Activated T-cell treated with anti-CD3 and anti-CD28 coated beads, Interleukin-2, amount 50 U/mL, for 48 hours (primary cell): ENCODE measurements around the gene RBM42.
"Not testable (repeated sequence)": the region's sequence is repeated elsewhere in the genome, so short reads cannot be mapped to it uniquely, and the experiment has no call there.

Experiments
- DNase-seq, 2 experiments: peaks; one replicate each; pipeline ENCODE4 v3.0.0-alpha.2; 2020

The RBM42 gene

DNA sequence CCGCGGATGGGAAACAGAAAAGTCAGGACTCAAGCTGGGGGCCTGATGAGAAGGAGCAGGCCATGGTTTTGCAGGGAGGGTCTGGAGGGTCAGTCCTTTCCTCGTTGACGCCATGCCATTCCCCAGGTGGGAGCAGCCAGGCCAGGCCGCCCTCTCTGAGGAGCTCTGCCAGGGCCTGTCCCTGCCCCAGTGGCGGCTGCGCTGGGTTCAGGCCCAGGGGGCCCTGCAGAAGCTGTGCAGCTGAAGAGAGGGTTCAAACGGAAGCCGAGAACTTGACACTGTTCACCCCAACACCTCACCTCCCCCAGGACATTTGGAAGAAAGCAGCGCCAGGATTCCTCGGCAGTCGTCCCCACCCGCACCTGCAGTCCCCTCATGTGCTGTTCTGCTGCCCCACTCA lies 6.1 kb upstream of the RBM42 start:
- DNase-seq = no peak

DNA sequence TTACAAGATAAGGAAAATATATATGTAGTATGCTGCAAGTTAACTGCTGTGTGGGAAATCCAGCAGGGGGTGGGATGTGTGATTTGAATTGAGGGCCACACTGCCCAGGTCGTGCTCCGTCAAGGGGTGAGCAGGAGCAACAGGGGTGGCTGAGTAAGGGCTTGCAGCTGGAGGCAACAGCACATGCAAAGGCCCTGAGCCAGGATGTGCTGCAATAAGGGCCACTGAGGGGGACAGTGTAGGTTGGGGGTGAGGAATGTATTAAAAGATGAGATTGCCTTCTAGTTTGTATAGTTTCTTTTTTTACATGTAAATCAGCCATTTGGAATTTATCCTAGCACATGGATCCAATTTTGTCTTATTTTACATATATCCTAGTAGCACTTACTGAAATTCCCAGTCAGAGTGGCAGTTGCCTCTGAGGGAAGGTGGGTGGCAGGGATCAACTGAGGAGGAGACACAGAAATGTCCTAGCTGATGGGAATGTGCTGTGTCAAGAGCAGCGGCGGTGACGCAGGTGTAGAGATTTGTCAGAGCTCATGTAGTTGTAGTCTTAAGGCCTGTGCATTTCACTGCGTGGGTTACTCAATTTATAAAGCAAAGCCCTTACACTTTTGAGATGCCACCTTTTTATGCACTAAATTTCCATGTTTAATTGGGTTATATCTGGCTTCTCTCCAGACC lies 5.4 kb upstream of the RBM42 start:
- DNase-seq = no peak

DNA sequence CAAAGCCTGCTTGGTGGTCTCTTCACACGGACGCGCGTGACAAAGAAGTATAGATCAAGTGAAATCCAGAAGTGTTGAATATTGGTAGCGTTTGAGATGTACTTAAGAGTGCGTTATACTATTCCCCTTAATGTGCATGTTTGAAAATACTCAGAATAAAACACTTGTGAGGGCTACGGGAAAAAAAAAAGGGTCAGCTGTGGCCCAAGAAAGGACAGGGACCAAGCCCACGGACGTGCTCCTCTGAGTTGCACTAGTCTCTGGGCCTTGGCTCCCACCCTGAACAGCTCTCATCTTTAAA lies 622 bp upstream of the RBM42 start:
- DNase-seq = no peak

DNA sequence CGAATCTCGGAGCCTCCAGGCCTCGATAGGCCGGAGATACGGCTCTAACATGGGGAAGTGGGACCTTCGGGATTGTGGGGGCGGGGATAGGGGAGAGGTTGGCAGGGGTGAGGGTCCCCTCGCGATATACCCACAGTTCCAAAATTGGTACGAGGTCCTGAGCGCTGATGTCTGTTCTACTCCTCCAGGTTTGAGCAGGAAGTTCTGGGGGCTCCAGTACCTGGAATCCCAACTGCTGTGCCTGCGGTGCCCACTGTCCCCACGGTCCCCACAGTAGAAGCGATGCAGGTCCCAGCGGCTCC lies 447 bp downstream of the RBM42 start:
- DNase-seq = no peak

DNA sequence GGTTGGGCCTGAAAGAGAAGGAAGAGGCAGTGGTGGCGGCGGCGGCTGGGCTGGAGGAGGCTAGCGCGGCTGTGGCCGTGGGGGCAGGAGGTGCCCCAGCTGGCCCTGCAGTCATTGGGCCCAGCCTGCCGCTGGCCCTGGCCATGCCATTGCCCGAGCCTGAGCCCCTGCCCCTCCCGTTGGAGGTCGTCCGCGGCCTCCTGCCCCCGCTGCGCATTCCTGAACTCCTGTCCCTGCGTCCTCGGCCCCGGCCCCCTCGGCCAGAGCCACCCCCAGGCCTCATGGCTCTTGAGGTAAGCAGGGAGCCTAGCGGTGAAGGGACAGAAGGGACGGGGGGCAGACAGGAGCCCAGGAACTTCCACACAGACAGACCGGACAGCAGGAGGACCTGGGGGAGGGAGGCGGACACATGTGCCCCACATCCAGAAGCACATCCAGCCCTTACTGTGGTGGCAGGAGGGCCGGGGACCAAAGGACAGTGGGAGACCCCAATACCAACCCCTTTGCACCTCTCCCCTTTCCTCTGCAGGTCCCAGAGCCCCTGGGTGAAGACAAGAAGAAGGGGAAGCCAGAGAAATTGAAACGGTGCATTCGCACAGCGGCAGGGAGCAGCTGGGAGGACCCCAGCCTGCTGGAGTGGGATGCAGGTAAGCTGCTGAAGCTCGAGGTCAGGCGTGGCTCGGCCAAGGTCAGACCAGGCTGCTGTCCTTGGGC lies 5.0 kb downstream of the RBM42 start:
- no peak for DNase-seq

DNA sequence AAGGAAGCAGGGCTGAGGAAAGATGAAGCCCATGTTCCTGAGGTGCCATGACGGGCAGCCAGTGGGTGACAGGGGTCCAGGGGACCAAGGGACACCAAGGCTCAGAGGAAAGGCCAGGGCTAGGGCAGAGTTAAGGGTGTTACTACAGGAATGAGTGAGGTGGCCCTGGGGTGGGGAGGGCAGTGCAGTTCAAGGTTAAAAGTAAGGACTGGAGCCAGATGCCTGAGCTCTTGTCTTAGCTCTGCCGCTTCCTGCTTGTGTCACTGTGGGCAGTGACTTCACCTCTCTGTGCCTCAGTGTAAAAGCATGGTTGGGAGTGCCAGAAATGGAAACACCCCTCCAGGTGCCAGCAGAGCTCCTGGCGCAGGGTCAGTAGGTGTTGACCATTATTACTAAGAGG lies 7.8 kb downstream of the RBM42 start:
- DNase-seq = no peak

DNA sequence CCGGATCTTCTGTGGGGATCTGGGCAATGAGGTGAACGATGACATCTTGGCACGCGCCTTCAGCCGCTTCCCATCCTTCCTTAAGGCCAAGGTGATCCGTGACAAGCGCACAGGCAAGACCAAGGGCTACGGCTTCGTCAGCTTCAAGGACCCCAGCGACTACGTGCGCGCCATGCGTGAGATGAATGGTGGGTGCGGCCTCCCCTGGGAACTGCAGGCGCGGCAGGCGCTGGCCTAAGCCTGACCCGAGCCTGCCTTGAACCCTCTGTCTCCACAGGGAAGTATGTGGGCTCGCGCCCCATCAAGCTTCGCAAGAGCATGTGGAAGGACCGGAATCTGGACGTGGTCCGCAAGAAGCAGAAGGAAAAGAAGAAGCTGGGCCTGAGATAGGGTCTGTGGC lies 8.3 kb downstream of the RBM42 start:
- no peak for DNase-seq

DNA sequence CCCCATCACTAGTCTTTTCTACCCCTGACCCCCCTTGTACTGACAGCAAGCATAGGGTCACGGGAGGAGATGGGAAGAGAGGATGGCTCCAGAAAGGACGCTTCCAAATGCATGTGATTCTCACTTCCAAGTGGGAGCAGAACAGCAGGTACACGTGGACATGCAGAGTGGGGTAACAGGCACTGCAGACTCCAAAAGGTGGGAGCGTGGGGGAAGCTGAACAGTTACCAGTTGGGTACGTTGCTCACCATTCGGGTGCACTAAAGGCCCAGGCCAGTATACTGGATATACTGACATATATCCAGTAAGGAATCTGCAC lies 10.4 kb downstream of the RBM42 start:
- no peak for DNase-seq

DNA sequence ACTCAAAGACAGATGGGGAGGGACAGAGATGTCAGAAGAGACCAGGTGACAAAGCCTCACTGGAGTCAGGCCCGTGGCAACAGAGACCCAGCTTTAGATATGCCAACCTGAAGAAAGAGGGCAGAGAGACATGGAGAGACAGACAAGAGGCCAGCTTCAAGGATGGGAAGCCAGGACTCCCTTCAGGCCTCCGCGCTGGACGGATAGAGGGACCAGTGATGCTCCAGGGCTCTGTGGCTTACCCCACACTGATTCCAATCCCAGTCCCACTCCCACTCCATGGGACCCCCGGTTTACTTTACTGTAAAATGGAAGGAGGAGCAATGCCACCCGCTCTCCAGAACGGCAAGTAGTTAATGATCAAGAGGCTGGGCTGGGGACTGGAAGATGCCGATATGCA lies 11.0 kb downstream of the RBM42 start:
- DNase-seq = no peak

DNA sequence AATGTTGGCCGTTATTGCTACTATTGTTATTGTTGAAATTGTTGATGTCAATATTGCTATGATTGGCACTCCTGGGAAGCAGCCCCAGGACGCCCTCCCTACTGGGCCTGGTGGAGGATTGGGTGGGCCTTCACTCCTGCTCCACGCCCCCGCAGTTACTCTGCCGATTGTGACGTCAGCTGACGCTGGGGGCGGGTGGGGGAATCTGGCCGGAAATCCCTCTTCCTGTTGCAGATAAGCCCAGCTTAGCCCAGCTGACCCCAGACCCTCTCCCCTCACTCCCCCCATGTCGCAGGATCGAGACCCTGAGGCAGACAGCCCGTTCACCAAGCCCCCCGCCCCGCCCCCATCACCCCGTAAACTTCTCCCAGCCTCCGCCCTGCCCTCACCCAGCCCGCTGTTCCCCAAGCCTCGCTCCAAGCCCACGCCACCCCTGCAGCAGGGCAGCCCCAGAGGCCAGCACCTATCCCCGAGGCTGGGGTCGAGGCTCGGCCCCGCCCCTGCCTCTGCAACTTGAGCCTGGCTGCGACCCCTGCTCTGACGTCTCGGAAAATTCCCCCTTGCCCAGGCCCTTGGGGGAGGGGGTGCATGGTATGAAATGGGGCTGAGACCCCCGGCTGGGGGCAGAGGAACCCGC lies 12.8 kb downstream of the RBM42 start, which contains the start of gene ETV2:
Gene ETV2, plus strand, starts transcription at position 231 of the 637 bp plus-strand sequence. CDS start 716 bp downstream, outside the sequence.
- peak; percentile 63 for DNase-seq

DNA sequence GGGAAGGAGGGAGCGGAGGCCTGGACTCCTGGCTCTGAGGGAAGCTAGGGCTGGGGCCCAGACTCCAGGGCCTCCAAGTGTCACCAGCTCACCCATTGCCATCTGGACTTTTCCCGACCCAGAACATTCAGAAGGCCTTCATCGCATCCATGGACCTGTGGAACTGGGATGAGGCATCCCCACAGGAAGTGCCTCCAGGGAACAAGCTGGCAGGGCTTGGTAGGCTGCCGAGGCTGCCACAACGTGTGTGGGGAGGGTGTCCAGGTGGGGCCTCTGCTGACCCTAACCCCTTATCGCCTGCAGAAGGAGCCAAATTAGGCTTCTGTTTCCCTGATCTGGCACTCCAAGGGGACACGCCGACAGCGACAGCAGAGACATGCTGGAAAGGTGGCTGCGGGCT lies 13.5 kb downstream of the RBM42 start:
- no peak for DNase-seq

DNA sequence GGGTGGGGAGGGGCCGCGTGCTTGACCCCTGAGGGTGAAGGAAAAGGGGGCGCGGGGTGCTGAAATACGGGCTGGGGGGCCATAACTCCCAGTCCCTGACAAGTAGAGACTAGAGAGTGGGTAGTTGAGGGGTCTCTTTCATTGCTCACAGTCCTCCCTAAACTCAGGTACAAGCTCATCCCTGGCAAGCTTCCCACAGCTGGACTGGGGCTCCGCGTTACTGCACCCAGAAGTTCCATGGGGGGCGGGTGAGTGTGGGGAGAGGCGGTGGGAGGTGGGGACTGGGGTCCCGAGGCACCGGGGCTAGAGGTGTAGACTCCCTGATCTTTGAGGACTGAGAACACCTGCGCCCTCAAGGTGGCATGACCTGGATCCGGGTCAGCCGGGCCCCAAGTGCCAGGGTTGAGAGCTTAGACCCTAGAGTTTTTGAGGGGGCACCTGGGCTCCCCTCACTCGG lies 14.0 kb downstream of the RBM42 start:
- DNase-seq = no peak

DNA sequence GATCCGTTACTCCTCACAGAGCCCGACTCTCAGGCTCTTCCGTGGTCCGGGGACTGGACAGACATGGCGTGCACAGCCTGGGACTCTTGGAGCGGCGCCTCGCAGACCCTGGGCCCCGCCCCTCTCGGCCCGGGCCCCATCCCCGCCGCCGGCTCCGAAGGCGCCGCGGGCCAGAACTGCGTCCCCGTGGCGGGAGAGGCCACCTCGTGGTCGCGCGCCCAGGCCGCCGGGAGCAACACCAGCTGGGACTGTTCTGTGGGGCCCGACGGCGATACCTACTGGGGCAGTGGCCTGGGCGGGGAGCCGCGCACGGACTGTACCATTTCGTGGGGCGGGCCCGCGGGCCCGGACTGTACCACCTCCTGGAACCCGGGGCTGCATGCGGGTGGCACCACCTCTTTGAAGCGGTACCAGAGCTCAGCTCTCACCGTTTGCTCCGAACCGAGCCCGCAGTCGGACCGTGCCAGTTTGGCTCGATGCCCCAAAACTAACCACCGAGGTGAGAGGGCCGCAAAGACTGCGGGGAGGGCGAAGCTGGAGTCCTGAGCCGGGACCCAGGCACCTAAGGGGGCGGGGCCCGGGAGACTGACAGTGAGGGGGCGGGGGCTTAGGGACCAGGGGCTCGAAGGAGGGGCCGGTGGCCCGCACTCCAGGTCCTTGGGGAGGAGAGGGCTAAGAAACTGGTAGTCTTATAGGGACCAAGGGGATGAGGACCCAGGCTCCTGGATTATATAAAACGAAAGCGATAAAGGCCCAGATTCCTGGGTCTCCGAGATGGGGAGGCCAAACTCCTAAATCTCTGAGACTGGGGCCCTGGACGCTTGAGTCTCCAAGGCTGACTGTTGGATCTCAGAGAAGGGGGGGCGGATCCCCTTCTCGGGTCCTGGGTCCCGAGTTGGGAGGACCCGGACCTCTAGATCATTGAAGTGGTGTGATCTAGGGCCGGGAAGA lies 14.7 kb downstream of the RBM42 start:
- DNase-seq = peak; percentile 91 to 93

DNA sequence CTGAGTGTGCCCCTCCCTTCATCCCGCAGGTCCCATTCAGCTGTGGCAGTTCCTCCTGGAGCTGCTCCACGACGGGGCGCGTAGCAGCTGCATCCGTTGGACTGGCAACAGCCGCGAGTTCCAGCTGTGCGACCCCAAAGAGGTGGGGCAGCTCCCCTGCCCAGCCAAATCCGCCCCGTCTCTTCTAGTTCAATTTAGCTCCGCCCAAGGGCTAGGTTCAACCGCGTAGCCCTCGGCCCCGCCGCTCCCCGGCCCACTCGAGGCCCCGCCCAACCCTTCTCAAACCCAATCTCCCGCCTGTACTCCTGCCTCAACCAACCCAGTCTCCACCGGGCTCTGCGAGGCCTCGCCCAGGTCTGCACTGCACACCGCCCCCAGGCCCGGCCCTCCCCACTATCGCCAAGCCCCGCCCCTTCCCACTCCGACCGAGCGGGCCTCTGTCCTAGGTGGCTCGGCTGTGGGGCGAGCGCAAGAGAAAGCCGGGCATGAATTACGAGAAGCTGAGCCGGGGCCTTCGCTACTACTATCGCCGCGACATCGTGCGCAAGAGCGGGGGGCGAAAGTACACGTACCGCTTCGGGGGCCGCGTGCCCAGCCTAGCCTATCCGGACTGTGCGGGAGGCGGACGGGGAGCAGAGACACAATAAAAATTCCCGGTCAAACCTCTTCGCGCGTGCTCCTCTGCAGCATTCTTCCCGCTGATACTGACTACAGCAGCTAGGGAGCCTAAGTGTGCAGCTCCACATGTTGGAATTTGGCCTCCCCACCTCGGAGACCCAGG lies 15.6 kb downstream of the RBM42 start:
- peak; percentile 96 to 98 for DNase-seq

DNA sequence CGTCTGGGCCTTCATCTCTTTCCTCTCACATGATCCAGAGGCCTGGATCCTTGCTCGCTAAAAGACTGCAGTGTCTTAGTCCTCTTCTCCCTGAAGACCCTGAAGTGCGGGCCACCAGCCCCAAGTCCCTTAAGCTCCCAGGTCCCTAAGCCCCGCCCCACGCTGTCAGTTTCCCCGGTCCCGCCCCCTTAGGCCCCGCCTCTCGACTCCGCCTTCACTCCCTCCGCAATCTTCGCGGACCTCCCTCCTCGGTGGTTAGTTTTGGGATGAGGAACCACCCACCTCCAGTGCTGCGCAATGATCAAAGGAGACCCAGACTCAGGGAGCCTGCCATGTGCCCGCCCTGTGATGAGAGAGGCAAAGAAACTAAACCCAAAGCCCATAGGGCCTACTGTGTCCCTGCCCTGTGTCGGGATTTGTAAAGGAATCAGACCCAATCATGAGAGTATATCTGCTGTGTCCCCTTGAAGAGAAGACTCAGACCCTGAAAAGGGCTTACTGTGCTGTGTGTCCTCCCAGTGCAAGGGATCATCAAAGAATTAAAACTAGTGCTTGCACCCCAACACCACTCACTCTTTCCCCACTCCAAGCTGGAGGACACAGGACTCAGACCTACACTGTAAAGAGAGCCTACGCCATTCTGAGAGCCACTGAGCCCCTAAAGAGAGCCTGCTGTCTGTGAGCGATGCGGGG lies 16.3 kb downstream of the RBM42 start:
- peak; percentile 94 to 95 for DNase-seq

DNA sequence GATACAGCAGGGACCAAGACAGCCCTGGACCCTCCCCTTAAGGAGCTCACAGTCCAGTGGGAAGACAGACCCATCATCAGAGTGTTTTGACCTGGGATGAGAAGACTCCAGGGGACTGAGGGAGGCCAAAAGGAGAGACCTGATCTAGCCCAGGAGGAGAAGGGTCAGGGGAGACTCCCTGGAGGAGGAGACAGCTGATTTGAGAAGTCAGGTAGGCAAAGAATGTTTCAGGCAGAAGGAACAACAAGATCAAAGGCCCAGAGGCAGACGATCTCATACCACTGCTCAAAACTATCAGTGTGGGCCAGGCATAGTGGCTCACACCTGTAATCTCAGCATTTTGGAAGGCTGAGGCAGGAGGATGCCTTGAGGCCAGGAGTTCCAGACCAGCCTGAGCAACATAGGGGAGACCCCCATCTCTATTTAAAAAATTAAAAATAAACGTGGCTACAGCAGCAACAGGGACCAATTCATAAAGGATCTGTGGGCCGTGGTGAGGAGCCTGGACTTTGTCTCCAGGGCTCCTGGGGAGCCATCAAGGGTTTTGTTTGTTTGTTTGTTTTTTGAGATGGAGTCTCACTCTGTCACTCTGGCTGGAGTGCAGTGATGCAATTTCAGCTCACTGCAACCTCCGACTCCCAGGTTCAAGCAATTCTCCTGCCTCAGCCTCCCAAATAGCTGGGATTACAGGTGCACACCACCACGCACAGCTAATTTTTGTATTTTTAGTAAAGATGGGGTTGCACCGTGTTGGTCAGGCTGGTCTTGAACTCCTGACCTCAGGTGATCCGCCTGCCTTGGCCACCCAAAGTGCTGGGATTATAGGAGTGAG lies 17.1 kb downstream of the RBM42 start:
- DNase-seq = no peak

DNA sequence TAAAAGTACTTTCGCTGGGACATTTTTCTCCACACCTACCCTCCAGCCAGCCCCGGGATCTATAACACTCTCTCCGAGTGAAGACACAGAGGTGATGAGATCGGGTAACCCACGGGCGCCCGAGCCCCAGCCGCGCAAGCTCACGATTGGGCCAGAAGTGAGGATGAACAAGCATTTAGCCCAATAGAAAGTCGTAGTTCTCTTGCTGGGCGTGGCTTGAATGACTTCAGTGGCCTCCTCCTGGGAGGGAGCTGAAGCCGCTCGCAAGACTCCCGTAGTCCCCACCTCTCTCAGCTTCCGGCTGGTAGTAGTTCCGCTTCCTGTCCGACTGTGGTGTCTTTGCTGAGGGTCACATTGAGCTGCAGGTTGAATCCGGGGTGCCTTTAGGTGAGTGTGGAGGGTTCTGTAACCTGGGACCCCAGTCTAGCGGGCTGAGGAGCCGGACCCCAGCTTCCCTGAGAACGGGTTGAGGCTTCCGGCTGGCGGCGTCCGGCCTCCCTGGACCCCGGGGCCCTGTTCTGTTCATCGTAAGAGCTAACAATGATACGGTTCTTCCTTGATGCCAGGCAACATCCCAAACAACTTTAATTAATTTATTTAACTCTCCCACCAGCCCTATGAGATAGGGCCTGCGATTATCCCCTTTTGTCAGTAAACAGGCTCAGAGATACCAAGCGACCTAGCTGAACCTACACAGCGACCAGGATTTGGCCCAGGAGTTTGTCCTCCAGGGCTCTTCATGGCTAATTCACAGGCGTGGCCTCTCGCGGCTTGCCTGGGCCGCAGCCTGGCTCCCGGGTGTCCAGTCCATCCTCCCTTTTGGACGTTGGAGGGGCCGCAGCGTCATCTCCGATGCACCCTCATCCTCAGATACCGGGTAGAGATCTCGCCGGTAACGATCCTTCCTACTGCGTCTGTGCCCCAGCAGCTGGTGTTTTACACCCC lies 19.5 kb downstream of the RBM42 start, which contains the start of gene COX6B1:
Gene COX6B1, plus strand, starts transcription at position 307 of the 945 bp plus-strand sequence. CDS start 2,921 bp downstream, outside the sequence.
- DNase-seq = peak; percentile 91 to 92

DNA sequence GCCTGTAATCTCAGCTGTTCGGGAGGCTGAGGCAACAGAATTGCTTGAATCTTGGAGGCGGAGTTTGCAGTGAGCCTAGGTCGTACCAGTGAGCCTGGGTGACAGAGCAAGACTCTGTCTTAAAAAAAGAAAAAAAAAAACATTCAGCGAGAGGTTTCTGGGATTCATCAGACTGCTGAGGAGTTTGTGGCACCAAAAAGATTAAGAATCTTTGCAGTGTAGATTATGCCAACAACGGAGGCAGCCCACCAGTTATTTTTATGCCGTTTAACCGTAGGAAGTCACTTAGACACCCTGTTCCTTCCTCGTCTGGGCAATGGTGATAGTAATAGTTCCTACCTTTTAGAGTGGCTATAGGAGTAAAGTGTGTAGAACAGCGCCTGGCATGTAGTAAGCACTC lies 21.7 kb downstream of the RBM42 start:
- no peak for DNase-seq

DNA sequence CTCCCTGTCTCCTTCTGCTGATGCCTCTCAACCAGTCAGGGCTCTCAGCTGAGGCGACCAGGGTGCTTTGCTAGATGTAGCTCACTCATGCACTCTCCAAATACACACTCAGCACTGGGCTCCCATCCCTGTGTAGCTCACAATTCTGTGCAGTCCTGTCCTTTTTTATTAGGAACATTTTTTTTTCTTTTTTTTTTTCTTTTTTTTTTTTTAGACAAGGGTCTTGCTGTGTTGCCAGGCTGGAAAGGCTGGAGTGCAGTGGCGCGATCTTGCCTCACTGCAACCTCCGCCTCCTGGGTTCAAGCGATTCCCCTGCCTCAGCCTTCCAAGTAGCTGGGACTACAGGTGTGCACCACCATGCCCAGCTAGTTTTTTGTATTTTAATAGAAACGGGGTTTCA lies 26.0 kb downstream of the RBM42 start:
- not testable (repeated sequence) for DNase-seq

DNA sequence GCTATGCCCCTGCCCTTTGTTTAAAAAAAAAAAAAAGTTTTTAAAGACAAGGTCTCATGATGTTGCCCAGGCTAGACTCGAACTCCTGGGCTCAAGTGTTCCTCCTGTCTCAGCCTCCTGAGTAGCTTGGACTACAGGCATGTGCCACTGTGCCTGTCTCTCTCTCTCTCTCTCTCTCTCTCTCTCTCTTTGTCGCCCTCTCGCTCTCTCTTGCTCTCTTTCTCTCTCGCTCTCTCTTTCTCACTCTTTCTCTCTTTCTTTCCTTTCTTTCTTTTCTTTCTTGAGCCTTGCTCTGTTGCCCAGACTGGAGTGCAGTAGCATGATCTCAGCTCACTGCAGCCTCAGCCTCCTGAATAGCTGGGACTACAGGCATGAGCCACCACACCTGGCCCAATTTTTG lies 26.8 kb downstream of the RBM42 start:
- DNase-seq = no peak
